Keratinocyte (primary cell): ENCODE results near the gene RPL27A. TPM values are rescaled to one million over a fixed set of nuclear protein-coding genes. Genes with fewer than 3 reads are reported as not detected.

Experiments used
- DNase-seq: peaks from one replicate; pipeline ENCODE4 v3.0.0-alpha.2; 2011; ENCODE audit warnings: low read depth, missing footprints, low spot score
- FAIRE-seq: peaks from 2 replicates; lab custom pipeline; 2011; peaks lifted over from hg19 to GRCh38; lab: Jason Lieb, UNC
- H2AFZ ChIP-seq: 2 replicates; pipeline ENCODE4 v1.6.0; 2012; ENCODE audit warnings: low read length, control low read depth, inconsistent platforms; ENCODE audit not compliant: control insufficient read depth
- H3K27ac ChIP-seq: 2 replicates; pipeline ENCODE4 v1.5.1; 2011; ENCODE audit warnings: low read length; ENCODE audit not compliant: control insufficient read depth, insufficient read depth
- H3K27me3 ChIP-seq: 3 replicates; pipeline ENCODE4 v1.6.0; 2011; ENCODE audit warnings: low read length; ENCODE audit not compliant: control insufficient read depth, insufficient read depth; ENCODE audit errors: extremely low read depth
- H3K36me3 ChIP-seq, 2 experiments: 2 replicates in 1 of 2; 3 replicates in 1 of 2; pipeline ENCODE4 v1.5.1; 2011; ENCODE audit warnings: low read length in 2 of 2, mild to moderate bottlenecking in 1 of 2; ENCODE audit not compliant: control insufficient read depth in 2 of 2, insufficient read depth in 2 of 2; ENCODE audit errors: extremely low read depth in 1 of 2
- H3K4me1 ChIP-seq: 3 replicates; pipeline ENCODE4 v1.5.1; 2011; ENCODE audit warnings: low read length; ENCODE audit not compliant: control insufficient read depth, insufficient read depth; ENCODE audit errors: extremely low read depth
- H3K4me2 ChIP-seq: 3 replicates; pipeline ENCODE4 v1.6.0; 2011; ENCODE audit warnings: low read depth, low read length; ENCODE audit not compliant: control insufficient read depth, insufficient read depth; ENCODE audit errors: extremely low read depth
- H3K4me3 ChIP-seq, 3 experiments: fragments of 200-600 bp in 1 of 3; sonication (generic) in 1 of 3; 2 replicates in 2 of 3; 3 replicates in 1 of 3; pipeline ENCODE4 v1.5.1; 2011 to 2016; ENCODE audit warnings: low read length in 3 of 3, mild to moderate bottlenecking in 3 of 3, control low read depth in 2 of 3, inconsistent platforms in 1 of 3, low read depth in 1 of 3, mixed read lengths in 1 of 3, mixed run types in 1 of 3, moderate library complexity in 1 of 3; ENCODE audit not compliant: control insufficient read depth in 2 of 3, insufficient read depth in 2 of 3; ENCODE audit errors: extremely low read depth in 1 of 3
- H3K79me2 ChIP-seq: 2 replicates; pipeline ENCODE4 v1.6.0; 2012; ENCODE audit warnings: low read length; ENCODE audit not compliant: control insufficient read depth, insufficient read depth
- H3K9ac ChIP-seq: 3 replicates; pipeline ENCODE4 v1.6.0; 2011; ENCODE audit warnings: low read length; ENCODE audit not compliant: control insufficient read depth, insufficient read depth; ENCODE audit errors: extremely low read depth
- H3K9me1 ChIP-seq: 3 replicates; pipeline ENCODE4 v1.6.0; 2011; ENCODE audit warnings: low read length; ENCODE audit not compliant: control insufficient read depth, insufficient read depth; ENCODE audit errors: extremely low read depth
- H3K9me3 ChIP-seq: 2 replicates; pipeline ENCODE4 v1.5.1; 2012; ENCODE audit warnings: low read depth, low read length; ENCODE audit not compliant: control insufficient read depth
- H4K20me1 ChIP-seq: 3 replicates; pipeline ENCODE4 v1.6.0; 2011; ENCODE audit warnings: low read length; ENCODE audit not compliant: control insufficient read depth, insufficient read depth; ENCODE audit errors: extremely low read depth
- EZH2 ChIP-seq: IDR thresholded peaks from one replicate; pipeline ENCODE4 v1.6.1; 2012; ENCODE audit warnings: inconsistent platforms, mild to moderate bottlenecking, low read length, moderate library complexity
- dilution Hi-C: fragments of 300-500 bp; cut with MboI; formaldehyde crosslinking; loops from one replicate; pipeline ENCODE4 v1.7.0; 2020; ENCODE audit warnings: low sequenced_read_pairs; ENCODE audit not compliant: extremely low pct_ligation_motif_present
- polyA plus RNA-seq, 5 experiments: library from polyadenylated mRNA; depleted of rRNA in 3 of 5; stranded (reverse) in 3 of 5; stranded (forward) in 1 of 5; unstranded in 1 of 5; fragments of >200 nt; gene quantifications; 1 replicate in 1 of 5; 2 replicates in 3 of 5; 3 replicates in 1 of 5; pipeline versions ENCODE4 v1.2.1 to v1.2.3, GENCODE V29; 2011 to 2012; ENCODE audit warnings: missing spikeins in 2 of 5, low read depth in 1 of 5, low replicate concordance in 1 of 5
- TF ChIP-seq, protein P1 (sequence below), 3 experiments: IDR thresholded peaks in 1 of 3; conservative IDR thresholded peaks in 1 of 3; optimal IDR thresholded peaks in 1 of 3; 2 replicates in 2 of 3; 3 replicates in 1 of 3; pipeline versions ENCODE3 to v1.5.1; 2011; ENCODE audit warnings: low read length in 3 of 3, mild to moderate bottlenecking in 3 of 3, moderate library complexity in 2 of 3, control low read depth in 1 of 3, inconsistent platforms in 1 of 3; ENCODE audit not compliant: insufficient read depth in 2 of 3; ENCODE audit errors: extremely low read depth in 1 of 3

Gene RPL27A
- polyA plus RNA-seq, 1 donor (not counting 4 experiments of a cell fraction or from before 2014, with no cell fraction given) = 1,483 TPM

DNA sequence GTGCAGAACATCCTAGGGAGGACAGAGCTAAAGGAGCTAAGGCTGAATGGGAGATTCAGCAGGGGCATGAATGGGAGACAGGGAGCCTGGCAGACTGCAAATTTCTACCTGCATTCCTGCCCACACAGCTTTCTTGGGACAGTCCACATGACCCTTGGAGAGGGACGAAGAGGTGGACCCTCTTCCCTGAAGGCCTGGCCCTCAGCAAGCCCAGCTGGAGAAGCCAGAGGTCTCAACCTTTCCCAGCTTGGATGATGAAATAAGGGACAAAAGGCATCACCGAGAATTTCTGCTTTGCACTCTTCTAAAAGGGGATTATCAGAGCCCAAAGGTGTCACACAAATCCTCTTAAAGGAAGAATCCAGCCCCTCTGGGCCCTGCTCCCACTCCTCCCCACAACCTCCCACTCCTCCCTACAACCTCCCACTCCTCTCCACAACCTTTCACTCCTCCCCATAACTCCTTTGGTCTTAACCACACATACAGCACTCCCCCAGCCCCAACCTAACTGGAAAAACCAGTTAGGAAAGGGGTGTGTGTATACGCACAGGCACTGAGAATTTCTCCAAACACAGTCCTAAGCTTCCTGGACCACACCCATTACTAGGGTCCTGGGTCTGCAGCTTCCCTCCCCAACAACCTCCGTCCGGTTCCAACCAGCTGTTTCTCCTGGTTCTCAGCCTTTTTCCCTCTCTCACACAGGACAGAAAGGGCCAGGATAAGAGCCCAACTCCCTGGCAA, 38.4 kb downstream of the RPL27A start:
- peak overlapping the region; percentile 1 for H3K9ac ChIP-seq
- H3K4me1 ChIP-seq = peaks cover 54% of the 10 kb centered on the region
- H2AFZ ChIP-seq = no peak overlapping the region
- dilution Hi-C loops = no loop called here
- DNase-seq (no peak), FAIRE-seq (peak; percentile 83)
- no peaks in the 10 kb centered on the region for H3K9me1 ChIP-seq
- H3K79me2 ChIP-seq = no peaks in the 10 kb centered on the region
- peak overlapping the region in 1 of 3 experiments; percentile 40 for H3K4me3 ChIP-seq
- H4K20me1 ChIP-seq = no peaks in the 10 kb centered on the region
- peak overlapping the region; percentile 69 for H3K4me2 ChIP-seq
- peaks cover 17 to 22% of the 10 kb centered on the region in 2 experiments for H3K36me3 ChIP-seq
- TF ChIP-seq, protein P1, sequence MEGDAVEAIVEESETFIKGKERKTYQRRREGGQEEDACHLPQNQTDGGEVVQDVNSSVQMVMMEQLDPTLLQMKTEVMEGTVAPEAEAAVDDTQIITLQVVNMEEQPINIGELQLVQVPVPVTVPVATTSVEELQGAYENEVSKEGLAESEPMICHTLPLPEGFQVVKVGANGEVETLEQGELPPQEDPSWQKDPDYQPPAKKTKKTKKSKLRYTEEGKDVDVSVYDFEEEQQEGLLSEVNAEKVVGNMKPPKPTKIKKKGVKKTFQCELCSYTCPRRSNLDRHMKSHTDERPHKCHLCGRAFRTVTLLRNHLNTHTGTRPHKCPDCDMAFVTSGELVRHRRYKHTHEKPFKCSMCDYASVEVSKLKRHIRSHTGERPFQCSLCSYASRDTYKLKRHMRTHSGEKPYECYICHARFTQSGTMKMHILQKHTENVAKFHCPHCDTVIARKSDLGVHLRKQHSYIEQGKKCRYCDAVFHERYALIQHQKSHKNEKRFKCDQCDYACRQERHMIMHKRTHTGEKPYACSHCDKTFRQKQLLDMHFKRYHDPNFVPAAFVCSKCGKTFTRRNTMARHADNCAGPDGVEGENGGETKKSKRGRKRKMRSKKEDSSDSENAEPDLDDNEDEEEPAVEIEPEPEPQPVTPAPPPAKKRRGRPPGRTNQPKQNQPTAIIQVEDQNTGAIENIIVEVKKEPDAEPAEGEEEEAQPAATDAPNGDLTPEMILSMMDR (optimal IDR thresholded peaks at IDR 0.05 in 1 of 3, IDR thresholded peaks at IDR 0.05 in 1 of 3, conservative IDR thresholded peaks at IDR 0.05 in 1 of 3; ENCODE audit: extremely low read depth in 1 of 3, insufficient read depth in 2 of 3, low read length in 3 of 3) = no peak
- TF ChIP-seq EZH2 = no peak
- peak overlapping the region; percentile 52 for H3K27ac ChIP-seq
- H3K9me3 ChIP-seq = no peaks in the 10 kb centered on the region
- no peaks in the 10 kb centered on the region for H3K27me3 ChIP-seq

DNA sequence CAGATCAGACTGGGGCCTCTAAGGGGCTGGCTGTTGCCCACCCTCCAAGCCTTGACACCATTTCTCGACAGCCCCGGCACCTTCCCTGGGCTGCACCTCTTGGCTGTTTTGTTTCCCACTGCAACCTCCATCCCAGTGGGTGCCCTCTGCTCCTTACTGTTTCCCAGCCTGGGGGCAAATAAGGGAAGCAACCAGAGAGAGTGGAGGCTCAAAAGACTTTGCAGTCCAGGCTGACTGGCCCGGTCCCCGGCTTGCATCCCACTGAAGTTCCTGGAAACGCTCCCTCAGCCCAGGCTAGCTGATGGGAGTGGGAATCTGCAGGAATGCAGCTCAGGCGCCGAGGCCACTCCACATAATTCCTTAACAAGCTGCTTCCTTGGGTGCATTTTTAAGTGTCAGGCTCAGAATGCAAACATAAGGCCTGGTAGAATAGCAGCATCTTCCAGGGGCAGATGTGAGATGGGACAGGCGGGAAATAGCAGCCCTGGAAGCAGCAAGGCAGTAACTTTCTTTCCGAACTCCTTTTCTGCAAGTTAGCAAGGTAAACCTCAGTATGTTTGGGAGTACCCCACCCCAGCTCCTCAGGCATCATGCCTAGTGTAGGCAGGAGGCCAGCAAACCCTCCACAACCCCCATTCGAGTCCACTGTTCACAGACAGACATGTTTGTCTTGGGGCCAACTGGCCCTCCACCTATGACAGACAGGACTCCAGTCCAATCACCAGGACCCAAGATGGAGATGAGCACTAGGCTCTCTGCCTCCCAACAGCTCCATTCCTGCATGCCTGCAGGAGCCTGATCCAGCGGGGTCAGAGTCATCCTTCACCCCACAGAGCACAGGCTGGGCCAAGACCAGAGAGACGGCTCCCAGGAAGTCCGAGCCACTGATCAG, 39.3 kb downstream of the RPL27A start:
- H3K4me3 ChIP-seq = peak overlapping the region in 1 of 3 experiments; percentile 40
- peaks cover 20 to 23% of the 10 kb centered on the region in 2 experiments for H3K36me3 ChIP-seq
- FAIRE-seq (no peak), DNase-seq (no peak)
- H3K9me1 ChIP-seq = no peaks in the 10 kb centered on the region
- TF ChIP-seq EZH2 = no peak
- TF ChIP-seq, protein P1 (optimal IDR thresholded peaks at IDR 0.05 in 1 of 3, IDR thresholded peaks at IDR 0.05 in 1 of 3, conservative IDR thresholded peaks at IDR 0.05 in 1 of 3; ENCODE audit: extremely low read depth in 1 of 3, insufficient read depth in 2 of 3, low read length in 3 of 3) = no peak
- no peaks in the 10 kb centered on the region for H3K27me3 ChIP-seq
- no peak overlapping the region for H2AFZ ChIP-seq
- peaks cover 54% of the 10 kb centered on the region for H3K4me1 ChIP-seq
- peak overlapping the region; percentile 69 for H3K4me2 ChIP-seq
- H3K9me3 ChIP-seq = no peaks in the 10 kb centered on the region
- dilution Hi-C loops = no loop called here
- H3K79me2 ChIP-seq = no peaks in the 10 kb centered on the region
- no peak overlapping the region for H3K9ac ChIP-seq
- peak overlapping the region; percentile 52 for H3K27ac ChIP-seq
- H4K20me1 ChIP-seq = no peaks in the 10 kb centered on the region
